Stimulated activated CD4-positive, alpha-beta T cell treated with anti-CD3 and anti-CD28 coated beads, TNF-alpha, amount 100 ng/mL, for 48 hours (primary cell): ENCODE measurements around the gene ZCCHC24.

ENCODE experiments used
- DNase-seq, 3 donors: peaks; one replicate each; pipeline ENCODE4 v3.0.0-alpha.2; 2020; ENCODE audit warnings: low read depth in 3 of 3

ZCCHC24 gene

GRCh38 chr10:79445161-79445976 is at the start of gene ZCCHC24:
Gene ZCCHC24 (minus strand): TSS chr10:79445624. CDS start chr10:79445440, 184 bp downstream.
- DNase-seq = peak; percentile 80 to 89 (median 85)

DNA sequence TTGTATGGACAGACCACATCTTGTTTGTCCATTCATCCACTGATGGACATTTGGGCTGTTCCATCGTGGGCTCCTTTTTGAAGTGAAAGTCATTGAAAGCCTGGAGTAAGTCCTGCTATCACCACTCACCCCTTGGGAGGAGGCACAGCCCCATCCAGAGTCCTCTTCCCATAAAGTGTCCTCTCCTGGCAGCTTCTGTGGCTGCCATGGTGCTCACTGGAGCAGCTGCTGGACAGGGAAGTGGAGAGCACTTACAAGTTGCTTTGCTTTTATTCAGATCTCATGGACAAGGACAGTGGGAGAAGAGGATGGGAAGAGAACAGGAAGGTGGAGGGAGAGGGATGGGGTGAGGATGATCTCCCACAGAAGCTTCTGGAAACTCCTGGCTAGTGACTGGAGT is 48.4 kb upstream of the ZCCHC24 start:
- DNase-seq = no peak

- no peak for DNase-seq
Measured at GRCh38 chr10:79492839-79493238, 47.4 kb upstream of the ZCCHC24 start.

DNA sequence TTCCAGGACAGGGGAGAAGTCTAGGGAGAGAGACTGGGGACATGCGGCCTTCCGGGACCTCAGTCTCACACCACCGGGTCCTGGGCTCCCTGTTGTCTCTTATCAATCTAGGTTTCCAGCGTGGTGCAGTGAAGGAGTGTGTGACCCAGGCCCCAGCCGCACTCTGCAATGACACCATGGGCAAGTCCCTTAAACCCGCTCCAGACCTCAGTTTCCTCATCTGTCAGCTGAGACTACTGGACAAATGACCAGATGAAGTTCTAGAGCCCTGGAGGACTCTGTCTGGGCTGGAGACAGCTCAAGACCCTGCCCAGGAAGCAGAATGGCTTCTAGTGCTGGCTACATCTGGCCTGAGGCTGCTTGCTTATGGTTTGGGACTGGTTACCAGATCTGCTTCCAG is 46.8 kb upstream of the ZCCHC24 start:
- DNase-seq = no peak

DNA sequence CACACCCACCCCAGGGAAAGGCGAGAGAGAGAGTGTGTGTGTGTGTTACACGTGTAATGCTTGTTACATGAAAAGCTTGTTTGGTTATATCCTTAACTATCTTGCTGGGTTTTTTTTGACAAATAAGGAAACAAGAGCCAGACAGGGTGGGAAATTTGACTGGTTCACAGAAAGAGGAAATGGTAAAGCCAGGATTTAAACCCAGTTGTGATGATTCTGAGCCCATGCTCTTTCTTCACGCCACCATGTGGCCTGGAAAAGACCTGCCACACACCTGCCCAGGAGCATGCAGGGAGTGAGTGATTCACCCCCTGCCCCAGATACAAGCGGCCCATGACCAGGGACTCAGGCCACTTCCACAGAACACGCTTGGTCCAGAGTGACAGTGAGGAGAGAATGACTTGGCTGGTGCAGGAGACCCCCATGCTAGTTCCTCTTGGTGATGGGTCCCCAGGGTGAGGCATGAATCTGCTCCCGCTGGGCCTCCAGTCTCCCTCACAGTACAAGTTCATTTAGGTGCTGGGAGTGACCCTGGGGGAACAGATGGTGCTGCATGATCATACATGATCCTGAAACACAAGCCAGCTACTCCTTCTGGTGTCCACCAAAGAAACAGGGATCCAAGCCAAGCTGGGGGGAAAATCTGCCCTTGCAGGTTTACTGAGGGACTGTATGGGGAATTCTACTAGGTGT is 45.9 kb upstream of the ZCCHC24 start:
- no peak for DNase-seq

DNA sequence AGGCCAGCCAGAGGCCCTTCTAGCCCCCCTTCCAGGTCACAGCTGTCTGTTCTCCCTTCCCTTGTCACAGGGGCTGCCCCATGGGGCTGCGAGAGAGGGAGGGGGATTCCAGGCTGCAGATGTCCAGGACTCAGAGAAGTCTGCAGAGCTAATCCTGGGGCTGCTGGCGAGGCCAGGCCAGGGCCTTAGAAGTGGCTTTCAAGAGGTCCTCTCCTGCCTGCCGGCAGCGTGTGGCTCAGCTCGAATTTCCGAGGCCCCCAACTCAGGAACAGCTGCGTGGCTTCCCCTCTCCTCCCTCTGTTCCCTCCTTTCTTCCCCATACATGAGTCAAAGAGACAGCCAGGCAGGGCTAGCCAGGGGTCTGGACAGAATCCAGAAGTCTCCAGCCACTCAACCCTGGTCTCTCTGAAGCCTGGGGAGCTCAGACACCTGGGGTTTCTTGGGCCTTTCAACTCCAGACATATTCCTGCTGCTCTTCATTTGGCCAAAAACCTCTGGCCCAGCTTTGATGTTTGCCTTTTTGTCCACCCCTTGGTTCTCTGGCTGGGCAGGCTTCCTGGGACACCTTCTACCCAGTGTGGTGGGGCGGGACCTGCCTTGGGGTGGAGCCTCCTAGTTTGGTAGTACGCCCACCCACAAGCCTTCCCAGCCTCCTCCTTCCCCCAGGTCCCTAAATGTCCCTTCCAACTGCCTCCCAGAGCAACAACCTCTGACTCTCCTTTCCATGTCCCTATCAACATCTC is 45.1 kb upstream of the ZCCHC24 start:
- no peak for DNase-seq

DNA sequence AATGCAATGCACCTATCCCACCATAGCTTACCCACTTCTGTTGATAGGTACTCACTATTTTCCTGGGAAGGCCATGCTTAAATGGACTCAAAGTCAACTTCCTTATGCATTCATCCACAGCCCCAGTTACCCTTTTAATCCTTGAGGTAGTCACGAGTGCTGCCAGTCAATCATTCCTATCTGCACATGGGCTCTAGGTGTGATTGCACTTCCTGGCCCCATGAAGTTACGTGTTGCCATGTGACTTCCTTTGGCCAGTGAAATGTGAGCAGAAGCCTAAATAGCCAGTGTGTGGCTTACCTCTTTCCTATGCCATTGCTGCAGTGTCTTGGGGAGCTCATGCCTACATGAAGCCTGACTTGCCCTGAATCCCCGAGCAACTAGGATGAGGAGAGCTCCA is 43.4 kb upstream of the ZCCHC24 start:
- no peak for DNase-seq

DNA sequence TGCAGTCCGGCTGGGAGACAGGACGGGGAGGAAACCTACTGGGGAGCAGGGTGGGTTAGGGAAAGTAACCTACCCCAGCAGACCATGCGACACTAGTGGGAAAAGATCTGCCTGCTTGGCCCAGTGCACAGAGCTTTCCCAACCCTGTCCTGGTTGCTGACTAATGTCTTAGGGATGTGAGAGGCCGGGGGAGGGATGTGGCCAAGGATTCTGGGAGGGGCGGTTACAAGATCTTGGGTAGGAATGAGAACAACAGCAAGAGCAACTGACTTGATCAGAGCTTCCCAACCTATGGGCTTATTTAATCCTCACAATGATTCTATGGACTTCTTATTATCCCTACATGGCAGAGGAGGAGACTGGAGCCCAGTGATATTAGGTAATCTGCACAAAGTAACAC is 42.9 kb upstream of the ZCCHC24 start:
- DNase-seq = no peak

GRCh38 chr10:79487296-79488194 is 42.1 kb upstream of the ZCCHC24 start:
- peak in 1 of 3 donors; percentile 4 for DNase-seq

DNA sequence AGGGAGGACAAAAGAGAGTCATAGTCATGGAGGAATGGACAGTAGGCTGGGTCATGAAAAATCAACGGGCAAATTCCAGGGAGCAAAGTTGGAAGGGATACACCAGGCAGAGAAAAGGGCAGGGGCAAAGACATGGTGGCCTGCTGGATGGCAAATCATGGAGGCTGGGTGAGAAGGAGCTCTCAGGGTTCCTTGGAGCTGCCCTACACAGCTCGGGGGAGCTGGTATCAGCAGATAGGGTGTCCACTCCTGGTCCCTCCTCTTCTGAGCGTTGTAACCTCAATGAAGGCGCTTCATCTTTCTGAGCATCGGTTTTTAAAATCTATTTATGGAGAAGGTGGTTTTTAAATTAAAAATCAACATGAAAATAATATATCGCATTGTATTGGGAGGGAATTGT is 39.1 kb upstream of the ZCCHC24 start:
- DNase-seq = no peak

DNA sequence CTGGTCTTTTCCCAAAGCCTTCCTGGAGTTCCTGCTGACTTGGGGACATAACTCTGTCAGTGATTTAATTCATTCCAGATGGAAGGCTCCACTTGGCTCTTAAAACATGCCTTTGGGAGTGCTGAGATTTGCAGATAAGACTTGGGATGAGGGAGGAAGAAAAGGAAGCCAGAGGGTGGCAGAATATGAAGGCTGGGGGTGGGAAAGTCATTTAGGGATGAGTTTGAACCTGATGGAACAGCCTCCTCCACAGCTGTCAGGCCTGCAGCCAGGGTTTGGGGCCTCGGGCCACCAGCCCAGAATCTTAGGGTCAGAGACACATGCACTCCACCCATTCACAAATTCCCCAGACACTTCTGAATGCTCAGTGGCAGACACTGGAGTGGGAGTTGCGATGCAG is 38.5 kb upstream of the ZCCHC24 start:
- DNase-seq = no peak

GRCh38 chr10:79483299-79483698 is 37.9 kb upstream of the ZCCHC24 start:
- no peak for DNase-seq

GRCh38 chr10:79482741-79483140 is 37.3 kb upstream of the ZCCHC24 start:
- DNase-seq = no peak

DNA sequence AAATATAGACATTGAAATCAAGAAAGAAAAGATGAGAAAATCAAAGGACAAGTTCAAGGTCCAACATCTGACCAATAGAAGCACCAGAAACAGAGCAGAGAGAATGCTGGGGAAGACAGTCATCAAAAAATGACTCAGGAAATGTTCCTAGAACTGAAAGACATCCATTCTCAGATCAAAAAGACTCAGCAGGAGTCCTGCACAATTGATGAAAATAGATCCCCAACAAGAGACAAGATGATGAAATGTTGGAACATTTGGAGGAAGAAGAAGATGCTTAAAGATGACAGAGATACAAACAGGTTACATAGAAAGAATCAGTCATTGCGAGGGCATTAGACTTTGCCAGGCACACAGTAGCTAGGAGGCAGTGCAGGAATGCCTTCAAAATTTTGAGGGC is 36.9 kb upstream of the ZCCHC24 start:
- no peak for DNase-seq

DNA sequence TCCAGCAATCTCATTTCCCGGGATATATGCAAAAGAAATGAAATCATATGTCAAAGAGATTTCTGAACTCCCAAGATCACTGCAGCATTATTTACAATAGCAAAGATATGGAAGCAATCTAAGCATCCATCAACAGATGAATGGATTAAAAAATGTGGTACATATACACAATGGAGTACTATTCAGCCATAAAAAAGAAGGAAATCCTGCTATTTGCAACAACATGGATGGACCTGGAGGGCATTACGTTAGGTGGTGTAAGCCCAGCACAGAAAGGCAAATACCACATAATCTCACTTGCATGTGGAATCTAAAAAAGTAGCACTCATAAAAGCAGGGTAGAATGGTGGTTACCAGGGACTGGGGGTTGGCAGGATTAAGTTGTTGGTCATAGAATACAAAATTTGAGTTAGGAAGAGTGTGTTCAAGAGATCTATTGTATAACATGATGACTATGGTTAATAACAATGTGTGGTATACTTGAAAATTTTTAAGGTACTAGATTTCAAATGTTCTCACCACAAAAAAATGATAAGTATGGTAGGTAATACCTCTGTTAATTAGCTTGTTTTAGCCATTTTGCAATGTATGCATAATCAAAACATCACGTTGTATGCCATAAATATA is 34.0 kb upstream of the ZCCHC24 start:
- no peak for DNase-seq

- DNase-seq = no peak
Measured at GRCh38 chr10:79477456-79477855, 32.0 kb upstream of the ZCCHC24 start.

DNA sequence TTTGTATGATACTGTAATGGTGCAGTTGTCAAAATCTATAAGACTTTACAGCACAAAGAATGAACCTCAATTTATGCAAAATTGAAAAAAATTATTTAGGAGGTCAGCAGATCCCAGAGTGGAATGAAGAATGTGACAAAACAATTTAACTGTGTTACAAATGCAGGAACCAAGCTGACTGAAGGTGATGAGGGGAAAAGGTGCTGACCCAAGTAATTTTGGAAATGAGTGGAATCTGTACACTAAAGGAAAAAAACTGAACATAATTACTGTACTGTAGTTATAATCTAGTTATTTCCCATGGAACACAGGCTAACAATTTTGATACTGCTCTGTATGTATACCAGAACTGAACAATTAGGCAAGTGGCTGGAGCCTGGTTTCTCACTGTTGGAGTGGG is 31.2 kb upstream of the ZCCHC24 start:
- DNase-seq = no peak

DNA sequence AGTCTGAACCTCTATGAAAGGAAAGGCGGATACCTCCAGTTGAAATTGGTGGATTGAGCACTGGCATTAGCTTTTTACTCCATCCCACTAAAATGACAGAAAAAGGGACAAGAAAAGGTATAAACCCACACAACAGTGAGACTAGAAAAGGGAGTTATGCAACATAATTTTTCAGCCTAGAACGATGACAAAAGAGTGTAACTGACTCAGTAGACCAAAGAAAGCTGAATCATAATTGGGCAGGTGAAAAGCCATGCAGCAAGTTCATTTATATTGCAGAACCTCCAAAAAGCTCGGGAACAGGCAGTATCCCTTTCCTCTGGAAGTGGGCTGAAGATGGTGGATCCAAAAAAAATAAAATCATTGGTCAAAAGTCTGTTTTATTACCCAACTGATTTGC is 30.5 kb upstream of the ZCCHC24 start:
- no peak for DNase-seq

DNA sequence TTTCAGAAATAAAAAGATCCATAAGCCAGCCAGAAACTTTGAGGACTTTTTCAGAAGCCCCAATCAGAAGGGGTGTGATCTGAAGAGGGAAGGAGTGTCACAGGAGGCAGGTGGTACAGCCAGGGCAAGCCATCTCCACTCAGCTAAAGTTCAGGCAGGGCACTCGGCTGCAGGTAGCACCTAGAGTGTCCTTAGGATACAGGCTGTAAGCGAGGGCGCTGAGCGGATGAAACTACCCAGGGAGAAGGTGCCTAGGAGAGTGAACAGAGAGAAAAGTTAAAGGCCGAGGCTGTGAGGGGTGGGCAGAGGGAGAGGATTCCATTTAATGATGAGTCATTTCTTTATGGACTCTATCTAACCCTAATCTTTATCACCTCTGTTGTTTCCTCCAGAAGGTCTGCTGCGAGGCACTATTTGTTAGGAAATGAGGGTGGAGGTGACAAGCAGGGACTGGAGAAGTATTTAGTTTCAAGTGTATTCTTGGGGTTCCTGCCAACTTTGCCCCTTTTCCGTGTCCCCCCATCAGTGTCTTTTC is 29.8 kb upstream of the ZCCHC24 start:
- no peak for DNase-seq

DNA sequence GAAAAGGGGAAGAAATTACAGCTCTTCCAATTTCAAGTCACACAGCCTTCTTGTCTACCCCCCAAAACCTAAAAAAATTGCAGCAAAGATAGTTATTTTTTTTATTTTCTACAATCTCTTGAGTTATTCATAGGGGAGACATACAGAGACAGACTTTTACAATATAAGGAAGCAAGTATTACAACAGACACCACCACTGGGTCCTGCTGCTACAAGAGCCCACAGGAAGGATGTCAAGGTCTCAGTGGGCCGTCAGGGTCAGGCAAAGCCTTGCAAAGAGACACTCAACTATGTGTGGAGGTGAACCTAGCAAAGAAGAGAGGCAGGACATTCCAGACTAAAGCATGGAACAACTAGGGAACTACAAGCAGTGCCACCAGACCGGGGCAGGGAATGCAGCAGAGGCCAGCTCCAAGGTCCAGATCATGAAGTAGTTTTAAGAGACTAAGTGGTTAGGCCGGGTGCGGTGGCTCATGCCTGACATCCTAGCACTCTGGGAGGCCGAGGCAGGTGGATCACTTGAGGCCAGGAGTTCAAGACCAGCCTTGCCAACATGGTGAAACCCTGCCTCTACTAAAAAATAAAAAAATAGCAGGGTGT is 28.2 kb upstream of the ZCCHC24 start:
- no peak for DNase-seq
